ENCODE data around the gene RNU7-1.

Gene RNU7-1

GRCh38 chr12:6923851-6924250, 19.8 kb upstream of the RNU7-1 start:
- H3K9me3 ChIP-seq = no peaks in the 10 kb centered on the region
- H3K36me3 ChIP-seq = peaks cover 24% of the 10 kb centered on the region
- TF ChIP-seq, protein P1, sequence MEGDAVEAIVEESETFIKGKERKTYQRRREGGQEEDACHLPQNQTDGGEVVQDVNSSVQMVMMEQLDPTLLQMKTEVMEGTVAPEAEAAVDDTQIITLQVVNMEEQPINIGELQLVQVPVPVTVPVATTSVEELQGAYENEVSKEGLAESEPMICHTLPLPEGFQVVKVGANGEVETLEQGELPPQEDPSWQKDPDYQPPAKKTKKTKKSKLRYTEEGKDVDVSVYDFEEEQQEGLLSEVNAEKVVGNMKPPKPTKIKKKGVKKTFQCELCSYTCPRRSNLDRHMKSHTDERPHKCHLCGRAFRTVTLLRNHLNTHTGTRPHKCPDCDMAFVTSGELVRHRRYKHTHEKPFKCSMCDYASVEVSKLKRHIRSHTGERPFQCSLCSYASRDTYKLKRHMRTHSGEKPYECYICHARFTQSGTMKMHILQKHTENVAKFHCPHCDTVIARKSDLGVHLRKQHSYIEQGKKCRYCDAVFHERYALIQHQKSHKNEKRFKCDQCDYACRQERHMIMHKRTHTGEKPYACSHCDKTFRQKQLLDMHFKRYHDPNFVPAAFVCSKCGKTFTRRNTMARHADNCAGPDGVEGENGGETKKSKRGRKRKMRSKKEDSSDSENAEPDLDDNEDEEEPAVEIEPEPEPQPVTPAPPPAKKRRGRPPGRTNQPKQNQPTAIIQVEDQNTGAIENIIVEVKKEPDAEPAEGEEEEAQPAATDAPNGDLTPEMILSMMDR (IDR thresholded peaks at IDR 0.05; ENCODE audit: low read depth, low read length) = no peak
- H3K4me3 ChIP-seq (ENCODE audit: low read depth, low read length) = no peak overlapping the region
- no peak for DNase-seq
- H3K4me1 ChIP-seq = peaks cover 17% of the 10 kb centered on the region
- H3K27me3 ChIP-seq = no peaks in the 10 kb centered on the region

DNA sequence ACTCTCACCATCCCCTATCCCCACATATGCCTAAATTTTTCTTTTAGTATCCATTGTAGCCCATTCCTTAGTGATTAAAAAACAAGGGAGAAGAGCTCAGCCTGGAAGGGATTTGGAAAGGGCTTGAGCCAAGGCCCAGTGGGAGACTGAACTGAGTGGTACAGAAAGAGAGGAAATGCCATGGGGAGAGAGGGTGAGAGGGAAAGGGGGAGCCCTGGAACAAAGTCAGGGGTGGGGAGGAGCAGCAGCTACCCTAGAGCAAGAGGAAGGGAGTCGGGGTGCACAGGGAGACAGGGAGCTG, 18.4 kb upstream of the RNU7-1 start:
- no peak overlapping the region for H3K4me3 ChIP-seq (ENCODE audit: low read depth, low read length)
- H3K9me3 ChIP-seq = no peaks in the 10 kb centered on the region
- H3K27me3 ChIP-seq = no peaks in the 10 kb centered on the region
- peaks cover 23% of the 10 kb centered on the region for H3K4me1 ChIP-seq
- H3K36me3 ChIP-seq = peaks cover 13% of the 10 kb centered on the region
- TF ChIP-seq, protein P1 (IDR thresholded peaks at IDR 0.05; ENCODE audit: low read depth, low read length) = no peak
- no peak for DNase-seq

- peak overlapping the region; percentile 21; the same call in 1 of the 2 replicates for H3K4me3 ChIP-seq (ENCODE audit: low read depth, low read length)
- H3K36me3 ChIP-seq = peaks cover 13% of the 10 kb centered on the region
- peak; percentile 51 for DNase-seq
- H3K27me3 ChIP-seq = no peaks in the 10 kb centered on the region
- TF ChIP-seq, protein P1 (IDR thresholded peaks at IDR 0.05; ENCODE audit: low read depth, low read length) = no peak
- H3K4me1 ChIP-seq = peaks cover 23% of the 10 kb centered on the region
- no peaks in the 10 kb centered on the region for H3K9me3 ChIP-seq
These were observed 17.9 kb upstream of the RNU7-1 start for GRCh38 chr12:6925540-6926279.

- H3K4me1 ChIP-seq = peaks cover 23% of the 10 kb centered on the region
- H3K9me3 ChIP-seq = no peaks in the 10 kb centered on the region
- TF ChIP-seq, protein P1 (IDR thresholded peaks at IDR 0.05; ENCODE audit: low read depth, low read length) = no peak
- H3K27me3 ChIP-seq = no peaks in the 10 kb centered on the region
- DNase-seq = peak; percentile 83
- peak within 1 kb of the TSS; percentile 84 for H3K4me3 ChIP-seq (ENCODE audit: low read depth, low read length)
- peaks cover 7% of the 10 kb centered on the region for H3K36me3 ChIP-seq
These were observed 16.1 kb upstream of the RNU7-1 start, which contains the start of gene ATN1 for GRCh38 chr12:6927379-6928021. TSS of gene ATN1 (plus strand) at chr12:6927959. CDS start at chr12:6934002, 6,043 bp downstream.

DNA sequence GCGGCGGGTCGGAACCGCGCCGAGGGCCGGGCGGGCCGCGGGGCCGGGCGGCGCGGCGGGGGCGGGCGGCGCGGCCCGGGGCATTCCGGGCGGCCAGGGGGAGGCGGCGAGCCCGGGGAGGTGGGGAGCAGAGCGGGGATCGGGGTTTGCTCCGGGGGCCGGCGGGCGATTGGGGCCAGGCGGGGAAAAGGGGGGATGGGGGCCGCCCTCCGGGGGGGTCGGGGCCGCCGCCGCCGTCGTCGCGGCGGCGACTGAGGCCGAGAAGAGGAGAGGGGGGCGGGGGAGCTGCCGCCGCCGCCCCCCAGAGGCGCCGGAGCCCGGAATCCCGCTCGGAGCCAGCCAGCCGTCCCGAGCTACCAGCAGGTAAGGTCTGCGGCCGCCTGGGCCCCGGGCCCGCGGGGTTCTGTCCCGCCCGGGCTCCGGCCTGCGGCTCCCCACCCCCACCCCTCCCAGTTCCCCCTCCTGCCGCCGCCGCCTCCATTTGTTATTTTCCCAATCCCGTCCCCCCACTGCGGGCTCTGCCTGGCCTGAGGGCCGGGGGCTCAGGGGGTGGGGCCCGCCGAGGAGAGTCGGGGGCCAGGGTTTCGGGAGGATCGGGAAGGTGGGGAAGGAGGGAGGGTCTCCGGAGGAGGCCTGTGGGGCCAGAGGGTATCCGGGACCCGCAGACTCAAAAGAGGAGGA, 15.5 kb upstream of the RNU7-1 start:
- H3K4me3 ChIP-seq (ENCODE audit: low read depth, low read length) = peak overlapping the region; percentile 84
- DNase-seq = no peak
- no peaks in the 10 kb centered on the region for H3K27me3 ChIP-seq

More for the DNA sequence above, 15.5 kb upstream of the RNU7-1 start:
- Histone ChIP-seq H3K36me3 (peaks cover 8% of the 10 kb centered on the region), H3K4me1 (peaks cover 23% of the 10 kb centered on the region), H3K9me3 (no peaks in the 10 kb centered on the region)
- TF ChIP-seq, protein P1 (IDR thresholded peaks at IDR 0.05; ENCODE audit: low read depth, low read length) = no peak

Data from BE2C (cell line).